IPS-20b (cell line): Measurements from ENCODE around the gene PRKCE.

ENCODE experiments used
- H3K27ac ChIP-seq: one replicate; pipeline ENCODE4 v1.5.1; 2013; ENCODE audit warnings: low read length
- H3K27me3 ChIP-seq: 2 replicates; pipeline ENCODE4 v1.6.1; 2013; ENCODE audit warnings: mild to moderate bottlenecking, low read length, inconsistent platforms; ENCODE audit not compliant: insufficient read depth
- H3K36me3 ChIP-seq: 2 replicates; pipeline ENCODE4 v1.6.1; 2013; ENCODE audit warnings: low read depth, mild to moderate bottlenecking, inconsistent platforms, low read length, moderate library complexity; ENCODE audit not compliant: insufficient read depth
- H3K4me1 ChIP-seq: 2 replicates; pipeline ENCODE4 v1.6.1; 2013; ENCODE audit warnings: mild to moderate bottlenecking, control low read depth, inconsistent platforms, low read length, moderate library complexity; ENCODE audit not compliant: insufficient read depth
- H3K4me3 ChIP-seq: 2 replicates; pipeline ENCODE4 v1.5.1; 2013; ENCODE audit warnings: mild to moderate bottlenecking, low read length, inconsistent platforms
- H3K9ac ChIP-seq: 2 replicates; pipeline ENCODE4 v1.6.1; 2013; ENCODE audit warnings: low read depth, mild to moderate bottlenecking, inconsistent platforms, low read length, moderate library complexity
- H3K9me3 ChIP-seq: 2 replicates; pipeline ENCODE4 v1.6.1; 2013; ENCODE audit warnings: mild to moderate bottlenecking, low read depth, low read length, inconsistent platforms; ENCODE audit not compliant: insufficient read depth

The PRKCE gene

GRCh38 chr2:46227022-46227421 is 575.5 kb downstream of the PRKCE start:
- Histone ChIP-seq H3K9me3 (no peaks in the 10 kb centered on the region), H3K4me1 (peaks cover 15% of the 10 kb centered on the region), H3K27me3 (no peaks in the 10 kb centered on the region), H3K4me3 (no peak overlapping the region), H3K9ac (no peak overlapping the region), H3K36me3 (no peaks in the 10 kb centered on the region), H3K27ac (no peak overlapping the region)

GRCh38 chr2:46227674-46228289 is 576.3 kb downstream of the PRKCE start:
- peaks cover 15% of the 10 kb centered on the region for H3K4me1 ChIP-seq

GRCh38 chr2:46229134-46230063 is 577.9 kb downstream of the PRKCE start:
- Histone ChIP-seq H3K9ac (no peak overlapping the region; the same call in 1 of the 2 replicates), H3K36me3 (no peaks in the 10 kb centered on the region), H3K27ac (no peak overlapping the region), H3K4me1 (peaks cover 15% of the 10 kb centered on the region), H3K9me3 (no peaks in the 10 kb centered on the region), H3K4me3 (peak overlapping the region; percentile 32; the same call in 1 of the 2 replicates), H3K27me3 (no peaks in the 10 kb centered on the region)

More at GRCh38 chr2:46227674-46228289, 576.3 kb downstream of the PRKCE start:
- H3K4me3 ChIP-seq, result no peak overlapping the region
- H3K9me3 ChIP-seq, result no peaks in the 10 kb centered on the region
- no peaks in the 10 kb centered on the region for H3K27me3 ChIP-seq
- no peaks in the 10 kb centered on the region for H3K36me3 ChIP-seq
- no peak overlapping the region for H3K9ac ChIP-seq
- H3K27ac ChIP-seq, result no peak overlapping the region

- Histone ChIP-seq H3K36me3 (no peaks in the 10 kb centered on the region), H3K4me3 (no peak overlapping the region), H3K27me3 (no peaks in the 10 kb centered on the region), H3K9ac (no peak overlapping the region; the same call in 1 of the 2 replicates), H3K9me3 (no peaks in the 10 kb centered on the region), H3K4me1 (peaks cover 15% of the 10 kb centered on the region), H3K27ac (no peak overlapping the region)
These were observed 578.7 kb downstream of the PRKCE start for GRCh38 chr2:46230115-46230571.

- Histone ChIP-seq H3K9ac (no peak overlapping the region), H3K36me3 (no peaks in the 10 kb centered on the region), H3K4me1 (peaks cover 15% of the 10 kb centered on the region), H3K27me3 (no peaks in the 10 kb centered on the region), H3K27ac (no peak overlapping the region), H3K9me3 (no peaks in the 10 kb centered on the region), H3K4me3 (no peak overlapping the region)
These were observed 579.4 kb downstream of the PRKCE start for GRCh38 chr2:46230677-46231425.

GRCh38 chr2:46231721-46232120 is 580.2 kb downstream of the PRKCE start:
- Histone ChIP-seq H3K9ac (no peak overlapping the region), H3K4me1 (peaks cover 15% of the 10 kb centered on the region), H3K27ac (no peak overlapping the region), H3K9me3 (no peaks in the 10 kb centered on the region), H3K4me3 (no peak overlapping the region), H3K27me3 (no peaks in the 10 kb centered on the region), H3K36me3 (no peaks in the 10 kb centered on the region)

- Histone ChIP-seq H3K27me3 (no peaks in the 10 kb centered on the region), H3K27ac (no peak overlapping the region), H3K9ac (no peak overlapping the region), H3K4me3 (no peak overlapping the region), H3K36me3 (no peaks in the 10 kb centered on the region), H3K9me3 (no peaks in the 10 kb centered on the region), H3K4me1 (peaks cover 15% of the 10 kb centered on the region)
These were observed 581.4 kb downstream of the PRKCE start for GRCh38 chr2:46232860-46233259.

GRCh38 chr2:46236006-46236875 is 584.8 kb downstream of the PRKCE start:
- Histone ChIP-seq H3K27ac (no peak overlapping the region), H3K36me3 (no peaks in the 10 kb centered on the region), H3K27me3 (no peaks in the 10 kb centered on the region), H3K4me1 (peaks cover 2% of the 10 kb centered on the region; the same call in 1 of the 2 replicates), H3K9me3 (no peaks in the 10 kb centered on the region), H3K9ac (no peak overlapping the region), H3K4me3 (no peak overlapping the region)

- H3K9me3 ChIP-seq, result no peaks in the 10 kb centered on the region
- H3K36me3 ChIP-seq, result no peaks in the 10 kb centered on the region
- H3K9ac ChIP-seq, result no peak overlapping the region
- no peak overlapping the region for H3K4me3 ChIP-seq
- H3K4me1 ChIP-seq, result peaks cover 3% of the 10 kb centered on the region; the same call in 1 of the 2 replicates
- H3K27me3 ChIP-seq, result no peaks in the 10 kb centered on the region
- no peak overlapping the region for H3K27ac ChIP-seq
These were observed 585.7 kb downstream of the PRKCE start for GRCh38 chr2:46236876-46237859.
